ENCODE results near the gene MAOB.
"Not testable (repeated sequence)": the region's sequence is repeated elsewhere in the genome, so short reads cannot be mapped to it uniquely, and the experiment has no call there.

GRCh38 chrX:43910772-43911171 lies 28.5 kb upstream of the MAOB start:
- TF ChIP-seq CTCF, POLR2A (IDR thresholded peaks at IDR 0.05): not testable (repeated sequence)
